ENCODE results near the gene KCNK10. TPM values are rescaled to one million over a fixed set of nuclear protein-coding genes. Genes with fewer than 3 reads are reported as not detected.

The KCNK10 gene
- total RNA-seq, 1 donor from 2014 or later: not detected

DNA sequence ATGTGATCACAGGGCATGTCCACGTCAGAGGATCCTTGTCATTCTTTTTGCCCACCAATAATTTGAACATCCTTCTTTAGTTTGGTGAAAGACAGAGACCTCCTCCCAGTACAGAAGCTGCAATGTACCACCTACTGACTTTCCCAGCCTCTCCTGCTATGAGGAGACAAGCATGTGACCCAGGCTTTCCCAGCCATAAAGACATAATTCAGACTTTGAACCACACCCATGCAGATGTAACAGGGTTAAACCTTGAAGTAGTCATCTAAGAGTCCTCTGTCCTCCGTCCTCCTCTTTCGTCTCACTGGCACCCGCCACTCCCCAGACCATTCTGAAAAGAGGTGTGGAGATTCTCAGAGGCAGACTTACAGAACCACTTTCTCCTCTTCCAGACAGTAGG lies 120.8 kb downstream of the KCNK10 start:
- TF ChIP-seq CTCF (IDR thresholded peaks at IDR 0.05; ENCODE audit: unreplicated experiment): no peak

DNA sequence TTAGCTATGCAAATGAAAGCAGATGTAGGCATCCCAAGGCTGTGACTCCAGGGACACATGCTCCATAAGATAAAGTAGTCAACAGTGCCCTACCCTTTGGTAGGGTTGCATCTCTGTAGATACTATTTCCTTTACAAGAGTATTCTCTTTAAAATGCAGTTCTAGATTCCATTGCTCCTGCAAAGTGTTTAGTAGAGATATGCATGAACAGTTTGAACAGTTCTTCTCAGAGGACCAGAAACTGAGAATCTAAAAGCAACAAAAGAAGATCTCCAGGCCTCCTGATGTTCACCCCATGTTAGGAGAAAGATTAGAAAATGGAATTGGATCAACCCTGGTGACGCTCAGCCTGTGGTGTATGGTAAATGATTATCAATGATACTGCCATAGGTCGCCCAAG lies 121.2 kb downstream of the KCNK10 start:
- Mint-ChIP-seq H3K4me1 (peaks cover 12% of the 10 kb centered on the region), H3K27me3 (ENCODE audit: low read depth) (peaks cover 22% of the 10 kb centered on the region), H3K27ac (no peak overlapping the region), H3K9me3 (no peaks in the 10 kb centered on the region), H3K36me3 (no peaks in the 10 kb centered on the region), H3K4me3 (no peak overlapping the region)
- TF ChIP-seq CTCF (IDR thresholded peaks at IDR 0.05; ENCODE audit: unreplicated experiment): no peak
- DNase-seq (ENCODE audit: low spot score in 2 of 2, unreplicated experiment in 2 of 2): no peak

More for the DNA sequence above, 120.8 kb downstream of the KCNK10 start:
- no peak overlapping the region for H3K4me3 Mint-ChIP-seq
- peaks cover 12% of the 10 kb centered on the region for H3K4me1 Mint-ChIP-seq
- H3K9me3 Mint-ChIP-seq: no peaks in the 10 kb centered on the region
- peaks cover 22% of the 10 kb centered on the region for H3K27me3 Mint-ChIP-seq (ENCODE audit: low read depth)
- no peak overlapping the region for H3K27ac Mint-ChIP-seq
- no peak for DNase-seq (ENCODE audit: low spot score in 2 of 2, unreplicated experiment in 2 of 2)
- H3K36me3 Mint-ChIP-seq: no peaks in the 10 kb centered on the region

GRCh38 chr14:88199882-88200281 lies 123.2 kb downstream of the KCNK10 start:
- Mint-ChIP-seq H3K27ac (no peak overlapping the region), H3K4me3 (no peak overlapping the region), H3K4me1 (peaks cover 18% of the 10 kb centered on the region), H3K27me3 (ENCODE audit: low read depth) (peaks cover 35% of the 10 kb centered on the region), H3K9me3 (no peaks in the 10 kb centered on the region), H3K36me3 (no peaks in the 10 kb centered on the region)
- no peak for TF ChIP-seq CTCF (IDR thresholded peaks at IDR 0.05; ENCODE audit: unreplicated experiment)
- no peak for DNase-seq (ENCODE audit: low spot score in 2 of 2, unreplicated experiment in 2 of 2)

DNA sequence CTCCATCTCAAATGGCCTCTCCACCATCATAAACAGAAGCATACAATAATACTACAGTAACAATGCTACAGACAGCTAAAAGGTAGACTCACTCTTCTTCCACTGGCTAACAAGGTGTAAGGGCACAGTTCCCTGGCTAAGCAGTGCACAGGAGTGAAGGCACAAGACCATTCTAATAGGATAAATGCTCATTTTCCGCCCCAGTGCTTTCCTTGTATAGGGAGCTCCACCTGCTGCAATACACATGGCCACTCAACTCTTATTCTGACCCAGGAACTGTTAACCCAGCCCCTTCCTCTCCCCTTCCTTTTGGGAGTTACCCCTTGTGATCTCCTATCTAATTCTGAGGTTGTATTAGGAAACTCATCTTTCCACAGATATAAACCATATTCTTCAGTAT lies 124.6 kb downstream of the KCNK10 start:
- Mint-ChIP-seq H3K9me3 (no peaks in the 10 kb centered on the region), H3K27me3 (ENCODE audit: low read depth) (peaks cover 43% of the 10 kb centered on the region), H3K36me3 (no peaks in the 10 kb centered on the region), H3K27ac (no peak overlapping the region), H3K4me1 (peaks cover 9% of the 10 kb centered on the region), H3K4me3 (no peak overlapping the region)
- DNase-seq (ENCODE audit: low spot score in 2 of 2, unreplicated experiment in 2 of 2): no peak
- no peak for TF ChIP-seq CTCF (IDR thresholded peaks at IDR 0.05; ENCODE audit: unreplicated experiment)

DNA sequence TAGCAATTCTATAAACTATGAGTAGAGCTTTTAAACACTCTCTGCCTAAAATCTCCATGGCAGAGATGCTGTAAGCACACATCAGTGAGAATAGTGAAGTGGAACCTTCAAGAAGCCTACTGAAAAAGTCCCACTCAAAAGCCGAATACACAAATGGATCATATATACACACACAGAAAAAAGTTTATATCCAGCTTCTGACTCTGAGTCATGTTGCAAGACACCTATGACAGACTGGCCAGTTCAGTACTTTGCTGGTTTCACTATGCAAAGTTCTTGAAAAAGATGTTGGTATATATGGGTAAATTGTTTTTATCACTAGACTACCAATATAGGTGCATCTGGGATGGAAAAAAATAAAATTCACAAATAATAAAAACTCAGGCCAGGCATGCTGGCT lies 126.1 kb downstream of the KCNK10 start:
- Mint-ChIP-seq H3K4me3 (no peak overlapping the region), H3K4me1 (peaks cover 6% of the 10 kb centered on the region), H3K36me3 (no peaks in the 10 kb centered on the region), H3K27me3 (ENCODE audit: low read depth) (peaks cover 47% of the 10 kb centered on the region), H3K9me3 (no peaks in the 10 kb centered on the region), H3K27ac (no peak overlapping the region)
- no peak for TF ChIP-seq CTCF (IDR thresholded peaks at IDR 0.05; ENCODE audit: unreplicated experiment)
- no peak for DNase-seq (ENCODE audit: low spot score in 2 of 2, unreplicated experiment in 2 of 2)

Data from mesothelial cell of epicardium (in vitro differentiated cells).